ENCODE results near the gene ATF4.
"Not testable (repeated sequence)": the region's sequence is repeated elsewhere in the genome, so short reads cannot be mapped to it uniquely, and the experiment has no call there.

Gene ATF4

DNA sequence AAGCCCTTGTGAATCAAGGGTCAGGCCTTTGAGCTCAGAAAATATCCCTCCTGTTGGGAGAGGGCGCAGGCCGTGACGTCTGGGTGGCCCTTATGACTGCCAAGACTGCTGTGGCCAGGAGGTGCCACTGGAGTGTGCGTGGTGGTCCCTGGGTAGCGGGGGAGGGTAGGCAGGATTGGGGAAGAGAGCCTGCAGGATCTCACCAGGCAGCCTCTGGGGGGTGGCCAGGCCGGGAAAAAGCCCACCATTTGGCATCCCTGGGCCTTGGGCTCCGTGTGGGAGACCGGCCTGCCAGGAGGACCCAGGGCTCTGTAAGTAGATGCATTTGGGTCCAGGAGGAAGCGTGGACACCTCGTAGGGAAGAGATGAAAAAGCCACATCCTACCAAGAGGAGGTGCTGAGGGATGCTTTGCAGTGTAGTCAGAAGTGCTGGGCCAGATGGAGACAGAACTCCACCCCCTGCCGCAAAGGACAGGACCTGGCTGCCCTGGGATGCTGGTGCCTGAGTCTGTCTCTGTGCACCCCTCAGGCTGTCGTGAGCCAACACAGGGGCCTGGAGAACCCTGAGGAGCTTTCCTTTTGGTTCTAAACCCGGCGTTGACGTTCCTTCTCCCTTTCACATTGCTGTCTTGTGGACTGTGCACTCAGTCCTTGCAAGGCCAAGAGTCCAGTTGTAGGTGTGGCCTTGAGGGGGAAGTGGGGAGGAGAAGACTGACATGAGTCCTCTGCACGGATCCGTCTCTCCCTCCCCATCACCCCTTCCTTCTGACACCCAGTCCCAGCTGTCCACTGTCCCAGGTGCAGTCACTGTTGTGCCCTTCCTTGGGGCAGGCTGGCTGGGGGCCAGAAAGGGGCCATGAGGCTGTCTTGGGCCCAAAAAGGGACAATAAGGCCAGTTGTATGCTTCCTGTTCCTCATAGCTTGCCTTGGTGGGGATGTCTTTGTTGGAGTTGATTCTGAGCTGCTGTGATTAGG is 31.0 kb upstream of the ATF4 start:
- FAIRE-seq: peak; percentile 27
- DNase-seq (ENCODE audit: low spot score): no peak

DNA sequence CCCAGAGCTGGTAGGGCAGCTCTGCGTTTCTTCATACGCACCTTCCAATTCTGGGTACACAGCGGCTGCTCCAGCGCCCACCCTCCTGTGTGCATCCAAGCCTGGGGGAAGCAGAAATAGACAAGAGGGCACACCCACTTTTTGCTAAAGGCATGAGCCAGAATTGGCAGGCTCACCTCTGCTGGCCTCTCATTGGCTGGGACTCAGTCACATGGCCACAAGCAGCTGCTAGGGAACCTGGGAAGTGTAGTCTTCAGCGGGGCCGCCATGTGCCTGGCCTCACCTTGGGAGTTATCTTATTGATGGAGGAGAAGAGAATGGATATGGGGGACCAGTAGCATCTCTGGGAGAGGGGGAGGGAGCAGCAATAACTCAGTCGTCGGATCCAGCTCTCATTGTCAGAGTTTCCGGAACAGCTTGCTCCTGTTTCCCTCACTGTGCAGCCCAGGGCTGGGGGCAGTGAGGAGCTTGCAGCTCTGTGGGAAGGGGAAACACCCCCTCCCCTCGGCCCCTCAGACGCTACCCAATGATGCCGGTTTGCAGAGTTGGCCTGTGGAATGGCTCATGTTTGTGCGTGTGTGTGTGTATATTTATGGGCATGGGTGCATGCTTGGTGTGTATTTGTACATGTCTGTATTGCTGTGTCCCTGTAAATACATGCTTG is 30.1 kb upstream of the ATF4 start:
- DNase-seq (ENCODE audit: low spot score) (peak; percentile 92), FAIRE-seq (peak; percentile 95)

DNA sequence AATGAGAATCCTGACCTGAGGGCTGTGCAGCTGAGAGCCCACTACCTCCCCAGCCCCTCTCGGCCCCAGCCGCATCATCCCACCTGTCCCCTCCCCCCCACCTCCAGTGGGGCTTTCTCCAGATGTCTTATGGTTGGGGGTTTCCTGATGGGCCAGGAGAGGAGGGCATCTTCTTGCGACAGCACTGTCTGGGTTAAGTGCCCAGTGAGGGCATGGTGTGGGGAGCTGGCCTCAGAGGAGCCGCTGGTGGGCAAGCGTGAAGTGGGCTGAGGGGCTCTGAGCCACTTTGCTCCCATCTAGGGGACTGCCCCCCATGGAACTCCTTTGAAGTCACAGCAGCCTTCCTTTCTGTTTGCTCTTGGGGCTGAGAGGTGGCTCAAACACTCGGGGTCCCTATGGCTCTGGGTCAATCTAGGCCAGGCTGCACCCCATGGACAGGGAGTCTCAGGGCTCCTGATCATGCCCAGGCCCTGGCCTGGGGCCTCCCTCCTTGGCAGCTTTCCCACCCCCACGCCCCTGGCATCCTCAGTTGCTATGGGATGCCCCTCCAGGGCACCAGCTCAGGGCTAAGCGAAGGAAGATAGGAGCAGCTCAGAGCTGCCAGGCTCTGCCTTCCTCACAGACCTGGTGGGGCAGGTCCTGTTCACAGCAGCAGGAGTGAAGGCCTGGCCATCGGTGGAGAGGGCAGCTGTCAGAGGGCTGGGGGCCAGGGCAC is 29.2 kb upstream of the ATF4 start:
- no peak for FAIRE-seq
- DNase-seq (ENCODE audit: low spot score): no peak

DNA sequence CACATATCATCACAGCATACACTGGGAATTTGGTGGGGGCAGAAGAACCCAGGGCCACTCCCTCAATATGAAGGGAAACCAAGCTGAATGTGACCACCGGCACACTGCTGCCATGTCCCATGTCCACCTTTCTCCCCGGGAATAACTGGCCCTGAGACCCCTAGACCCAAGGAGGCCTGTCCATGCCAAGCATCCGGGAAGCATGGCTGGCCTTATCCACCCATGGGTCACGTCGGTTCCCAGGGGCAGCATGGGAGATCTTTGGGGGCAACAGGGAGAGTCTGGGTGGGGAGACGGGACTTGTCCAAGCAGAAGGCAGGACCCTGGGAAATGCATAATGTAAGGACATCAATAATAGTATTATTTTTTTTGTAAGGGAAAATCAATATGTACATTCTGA is 28.7 kb upstream of the ATF4 start:
- DNase-seq (ENCODE audit: low spot score) (no peak), FAIRE-seq (no peak)

DNA sequence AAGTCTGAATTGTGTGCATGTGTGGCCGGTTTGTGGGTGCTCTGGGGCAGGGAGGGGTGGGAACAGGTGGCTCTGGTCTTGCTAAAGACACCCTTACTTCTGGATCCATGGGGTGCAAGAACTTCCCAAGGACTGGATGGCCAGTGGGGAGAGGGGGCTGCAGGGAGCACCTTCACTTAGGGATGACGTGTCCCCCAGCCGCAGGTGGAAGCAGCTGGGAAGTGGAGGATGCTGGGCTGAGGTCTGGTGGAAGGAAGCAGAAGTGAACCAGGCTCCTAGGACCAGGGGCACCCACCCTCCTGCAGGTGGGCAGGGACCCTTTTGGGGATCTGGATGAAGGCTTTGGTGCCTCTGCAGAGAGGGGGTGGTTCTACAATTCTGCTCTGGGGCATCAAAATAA is 28.2 kb upstream of the ATF4 start:
- FAIRE-seq: no peak
- no peak for DNase-seq (ENCODE audit: low spot score)

DNA sequence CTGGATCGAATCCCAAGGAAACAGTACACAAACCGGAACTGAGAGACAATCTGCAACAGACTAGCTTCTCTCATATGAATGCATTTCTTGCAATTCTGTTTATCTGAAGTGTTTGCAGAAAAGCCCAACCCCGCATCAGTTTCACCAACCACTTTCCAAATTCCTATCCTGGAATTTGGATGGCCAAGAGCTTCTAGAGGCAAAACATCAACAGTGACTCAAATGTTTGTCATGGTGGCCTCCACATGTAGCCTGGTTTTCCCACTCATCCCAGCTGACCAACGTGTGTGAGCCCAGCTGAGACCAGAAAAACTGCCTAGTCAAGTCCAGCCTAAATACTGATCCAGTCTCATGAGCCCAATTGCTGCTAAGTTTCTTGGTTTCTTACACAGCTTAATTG is 26.6 kb upstream of the ATF4 start:
- FAIRE-seq (no peak), DNase-seq (ENCODE audit: low spot score) (no peak)

- DNase-seq (ENCODE audit: low spot score): no peak
- no peak for FAIRE-seq
Observed at GRCh38 chr22:39494471-39495120, 25.8 kb upstream of the ATF4 start.

GRCh38 chr22:39496131-39496838 is 24.1 kb upstream of the ATF4 start:
- FAIRE-seq (no peak), DNase-seq (ENCODE audit: low spot score) (peak; percentile 68)

GRCh38 chr22:39497429-39497828 is 22.9 kb upstream of the ATF4 start:
- no peak for DNase-seq (ENCODE audit: low spot score)
- no peak for FAIRE-seq

- FAIRE-seq: no peak
- DNase-seq (ENCODE audit: low spot score): no peak
Observed at GRCh38 chr22:39498368-39498767, 22.0 kb upstream of the ATF4 start.

GRCh38 chr22:39498802-39499201 is 21.6 kb upstream of the ATF4 start:
- FAIRE-seq (no peak), DNase-seq (ENCODE audit: low spot score) (no peak)

DNA sequence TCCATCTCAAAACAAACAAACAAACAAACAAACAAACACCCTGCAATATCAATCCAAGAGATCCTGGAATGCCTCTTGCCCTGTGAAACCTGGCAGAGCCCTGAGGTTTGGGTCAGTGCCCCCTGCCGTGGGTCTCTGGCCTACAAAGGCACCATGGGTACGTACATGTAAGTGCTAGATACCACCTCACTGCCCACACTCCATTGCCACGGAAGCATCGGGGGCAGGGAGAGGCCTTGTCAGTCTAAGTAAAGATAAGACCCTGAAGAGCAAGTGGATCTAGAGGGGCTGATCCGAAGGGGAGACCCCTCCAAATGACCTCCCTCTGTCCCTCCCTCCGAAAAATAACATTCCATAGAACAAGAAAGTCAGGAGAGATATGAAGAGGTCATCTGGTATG is 20.3 kb upstream of the ATF4 start:
- FAIRE-seq (no peak), DNase-seq (ENCODE audit: low spot score) (no peak)

DNA sequence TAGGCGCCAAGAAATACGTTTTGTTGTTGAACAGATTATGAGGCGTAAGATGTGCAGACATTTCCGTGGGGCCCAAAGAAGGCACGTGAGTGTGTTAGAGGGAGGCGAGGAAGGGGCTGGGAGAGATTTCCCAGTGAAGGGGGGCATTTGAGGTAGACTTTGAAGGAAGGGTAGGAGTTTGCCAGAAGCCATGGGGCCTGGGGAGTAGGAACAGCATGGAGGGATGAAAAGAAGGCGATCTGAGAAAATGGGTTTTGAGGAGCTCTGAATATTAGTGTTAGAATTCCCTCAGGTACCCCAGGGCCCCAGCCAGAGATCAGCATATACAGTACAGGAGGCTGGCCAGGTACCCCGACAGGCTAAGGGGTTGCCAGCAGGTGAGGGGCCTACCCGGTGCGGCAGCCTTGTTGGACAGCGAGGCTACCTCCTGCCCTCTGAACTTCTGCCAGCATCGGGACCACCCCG is 18.7 kb upstream of the ATF4 start:
- no peak for FAIRE-seq
- DNase-seq (ENCODE audit: low spot score): no peak

GRCh38 chr22:39502109-39502788 is 18.1 kb upstream of the ATF4 start, which contains the start of gene MIEF1:
Gene MIEF1, plus strand, starts transcription at chr22:39502290. Its CDS starts 9,005 bp downstream, at chr22:39511295.
- DNase-seq (ENCODE audit: low spot score) (peak; percentile 99), FAIRE-seq (peak; percentile 99)

DNA sequence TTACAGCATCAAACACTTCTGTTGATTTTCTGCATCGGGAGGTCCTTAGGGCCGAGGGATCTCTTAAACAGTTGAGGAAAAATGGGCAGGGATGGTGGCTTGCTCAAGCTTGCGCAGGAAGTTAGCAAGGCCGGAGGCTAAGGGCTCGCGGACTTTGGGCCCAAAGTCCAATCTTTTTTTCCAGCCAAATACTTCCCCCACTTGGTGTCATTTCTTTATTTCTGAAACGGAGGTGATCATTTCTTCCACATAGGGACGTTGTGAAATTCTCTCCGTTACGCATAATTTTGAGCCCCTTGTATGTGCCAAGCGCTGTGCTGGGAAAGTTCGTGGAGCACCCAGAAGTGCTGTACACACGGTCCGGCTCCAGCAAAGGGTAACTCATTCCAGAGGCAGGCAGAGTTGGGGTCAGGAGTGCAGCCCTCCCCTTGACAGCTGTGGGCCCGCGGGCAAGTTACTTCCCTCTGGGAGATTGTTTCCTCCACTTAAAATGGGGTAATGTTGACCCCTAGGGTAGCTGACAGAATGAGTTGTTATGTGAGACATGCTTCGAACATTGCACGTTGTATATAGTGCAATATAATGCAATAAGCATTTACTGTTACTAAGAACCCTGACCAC is 17.5 kb upstream of the ATF4 start:
- no peak for DNase-seq (ENCODE audit: low spot score)
- peak; percentile 44 for FAIRE-seq

- FAIRE-seq: no peak
Observed at GRCh38 chr22:39503630-39504029, 16.7 kb upstream of the ATF4 start.

GRCh38 chr22:39504071-39504470 is 16.3 kb upstream of the ATF4 start:
- DNase-seq (ENCODE audit: low spot score): no peak
- no peak for FAIRE-seq

More at GRCh38 chr22:39503630-39504029, 16.7 kb upstream of the ATF4 start:
- no peak for DNase-seq (ENCODE audit: low spot score)

DNA sequence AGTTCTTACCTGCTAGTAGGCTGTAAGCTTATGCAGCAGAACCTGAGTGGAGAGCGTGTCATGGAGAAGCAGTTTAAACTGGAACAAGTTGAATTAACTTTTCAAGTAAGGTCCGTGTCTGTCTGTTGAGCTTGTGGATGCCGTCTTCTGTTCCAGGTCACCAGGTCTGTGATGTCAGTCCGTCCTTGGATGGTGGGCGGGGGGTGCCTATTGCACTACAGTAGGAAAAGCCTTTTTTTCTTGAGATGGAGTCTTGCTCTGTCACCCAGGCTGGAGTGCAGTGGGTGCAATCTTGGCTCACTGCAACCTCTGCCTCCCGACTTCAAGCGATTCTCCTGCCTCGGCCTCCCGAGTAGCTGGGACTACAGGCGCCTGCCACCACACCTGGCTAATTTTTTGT is 13.3 kb upstream of the ATF4 start:
- DNase-seq (ENCODE audit: low spot score); FAIRE-seq: not testable (repeated sequence)

- FAIRE-seq: no peak
- DNase-seq (ENCODE audit: low spot score): no peak
Observed at GRCh38 chr22:39508393-39508792, 12.0 kb upstream of the ATF4 start.
